H9 (cell line): ENCODE results near the gene ARSI. TPM values are rescaled to one million over a fixed set of nuclear protein-coding genes. Genes with fewer than 3 reads are reported as not detected.

Source experiments
- DNase-seq: peaks from one replicate; pipeline ENCODE4 v3.0.0-alpha.2; 2017
- H2AFZ ChIP-seq: one replicate; pipeline ENCODE4 v1.6.1; 2013; ENCODE audit warnings: mild to moderate bottlenecking, low read length, control low read depth, moderate library complexity
- H2AK5ac ChIP-seq: 2 replicates; pipeline ENCODE4 v1.6.1; 2013; ENCODE audit warnings: low read length, control low read depth, mixed read lengths; ENCODE audit not compliant: insufficient read length
- H2BK120ac ChIP-seq: one replicate; pipeline ENCODE4 v1.6.1; 2013; ENCODE audit warnings: low read depth, mild to moderate bottlenecking, low read length, control low read depth, inconsistent platforms; ENCODE audit not compliant: poor library complexity, severe bottlenecking
- H2BK12ac ChIP-seq: 2 replicates; pipeline ENCODE4 v1.6.1; 2013; ENCODE audit warnings: low read length, control low read depth, mixed read lengths, low read depth; ENCODE audit not compliant: insufficient read length
- H2BK15ac ChIP-seq: 2 replicates; pipeline ENCODE4 v1.6.1; 2013; ENCODE audit warnings: low read depth, low read length, control low read depth
- H2BK20ac ChIP-seq: one replicate; pipeline ENCODE4 v1.6.1; 2013; ENCODE audit warnings: low read depth, mild to moderate bottlenecking, low read length, control low read depth, inconsistent platforms; ENCODE audit not compliant: poor library complexity, severe bottlenecking
- H2BK5ac ChIP-seq: 2 replicates; pipeline ENCODE4 v1.6.1; 2013; ENCODE audit warnings: low read length, control low read depth, mixed read lengths; ENCODE audit not compliant: insufficient read length
- H3K14ac ChIP-seq: 2 replicates; pipeline ENCODE4 v1.6.1; 2013; ENCODE audit warnings: low read length, control low read depth; ENCODE audit not compliant: insufficient read depth
- H3K18ac ChIP-seq: 2 replicates; pipeline ENCODE4 v1.6.1; 2013; ENCODE audit warnings: low read depth, mild to moderate bottlenecking, mixed read lengths, low read length, control low read depth; ENCODE audit not compliant: insufficient read length
- H3K23ac ChIP-seq: 2 replicates; pipeline ENCODE4 v1.6.1; 2013; ENCODE audit warnings: low read length, control low read depth, mixed read lengths, low read depth; ENCODE audit not compliant: insufficient read length
- H3K23me2 ChIP-seq: 2 replicates; pipeline ENCODE4 v1.6.1; 2013; ENCODE audit warnings: low read depth, mild to moderate bottlenecking, mixed read lengths, low read length, control low read depth; ENCODE audit not compliant: insufficient read length, poor library complexity, severe bottlenecking
- H3K27ac ChIP-seq: 2 replicates; pipeline ENCODE4 v1.5.1; 2013; ENCODE audit warnings: low read length, control low read depth, mixed read lengths, low read depth; ENCODE audit not compliant: insufficient read length
- H3K27me3 ChIP-seq: 2 replicates; pipeline ENCODE4 v1.6.1; 2013; ENCODE audit warnings: low read length, control low read depth, inconsistent platforms; ENCODE audit not compliant: insufficient read depth
- H3K4ac ChIP-seq: 2 replicates; pipeline ENCODE4 v1.6.1; 2013; ENCODE audit warnings: low read depth, mild to moderate bottlenecking, control low read depth, inconsistent platforms, low read length, moderate library complexity
- H3K4me1 ChIP-seq: 2 replicates; pipeline ENCODE4 v1.6.1; 2013; ENCODE audit warnings: low read length, control low read depth, inconsistent platforms; ENCODE audit not compliant: insufficient read depth
- H3K4me2 ChIP-seq: 2 replicates; pipeline ENCODE4 v1.6.1; 2013; ENCODE audit warnings: low read length, control low read depth, mixed read lengths; ENCODE audit not compliant: insufficient read length, insufficient read depth
- H3K56ac ChIP-seq: 2 replicates; pipeline ENCODE4 v1.6.1; 2013; ENCODE audit warnings: low read depth, mild to moderate bottlenecking, mixed read lengths, low read length, control low read depth; ENCODE audit not compliant: insufficient read length
- H3K79me1 ChIP-seq: 2 replicates; pipeline ENCODE4 v1.6.1; 2013; ENCODE audit warnings: low read depth, mild to moderate bottlenecking, moderate library complexity, low read length, control low read depth, inconsistent platforms; ENCODE audit not compliant: insufficient read depth, poor library complexity, severe bottlenecking
- H3K79me2 ChIP-seq: 2 replicates; pipeline ENCODE4 v1.6.1; 2013; ENCODE audit warnings: low read length, control low read depth, inconsistent platforms; ENCODE audit not compliant: insufficient read depth
- H3K9ac ChIP-seq: 2 replicates; pipeline ENCODE4 v1.6.1; 2013; ENCODE audit warnings: low read length, control low read depth, mixed read lengths; ENCODE audit not compliant: insufficient read length; ENCODE audit errors: extremely low read depth
- H3K9me3 ChIP-seq: one replicate; pipeline ENCODE4 v1.6.1; 2013; ENCODE audit warnings: low read depth, low read length, inconsistent platforms; ENCODE audit not compliant: control insufficient read depth
- H3T11ph ChIP-seq: one replicate; pipeline ENCODE4 v1.6.1; 2013; ENCODE audit warnings: mild to moderate bottlenecking, low read length, control low read depth, inconsistent platforms
- H4K20me1 ChIP-seq: one replicate; pipeline ENCODE4 v1.6.1; 2013; ENCODE audit not compliant: control insufficient read depth, insufficient read length, insufficient read depth
- H4K5ac ChIP-seq: 2 replicates; pipeline ENCODE4 v1.6.1; 2013; ENCODE audit warnings: low read depth, mild to moderate bottlenecking, mixed read lengths, low read length, control low read depth; ENCODE audit not compliant: insufficient read length
- H4K8ac ChIP-seq: replicated peaks from 2 replicates; pipeline ENCODE4 v1.6.1; 2013; ENCODE audit warnings: low read length, control low read depth, mixed read lengths, low read depth; ENCODE audit not compliant: insufficient read length
- H4K91ac ChIP-seq: 2 replicates; pipeline ENCODE4 v1.6.1; 2013; ENCODE audit warnings: low read depth, mild to moderate bottlenecking, moderate library complexity, mixed read lengths, low read length, control low read depth; ENCODE audit not compliant: insufficient read length
- H3K27ac Mint-ChIP-seq, 3 experiments: 2 replicates in 2 of 3; 3 replicates in 1 of 3; pipeline ENCODE4 v1.8.0; 2020 to 2021; ENCODE audit warnings: mixed read lengths in 3 of 3, mild to moderate bottlenecking in 1 of 3, moderate library complexity in 1 of 3
- H3K27me3 Mint-ChIP-seq: 2 replicates; pipeline ENCODE4 v1.8.0; 2021; ENCODE audit warnings: low read depth, mild to moderate bottlenecking, moderate library complexity, mixed read lengths
- H3K36me3 Mint-ChIP-seq, 3 experiments: 2 replicates in 2 of 3; 3 replicates in 1 of 3; pipeline ENCODE4 v1.8.0; 2020 to 2021; ENCODE audit warnings: low read depth in 3 of 3, mixed read lengths in 3 of 3; ENCODE audit not compliant: insufficient read depth in 1 of 3
- H3K4me1 Mint-ChIP-seq, 2 experiments: 2 replicates each; pipeline ENCODE4 v1.8.0; 2020; ENCODE audit warnings: mixed read lengths in 2 of 2
- H3K4me3 Mint-ChIP-seq, 2 experiments: 2 replicates in 1 of 2; 3 replicates in 1 of 2; pipeline ENCODE4 v1.8.0; 2020 to 2021; ENCODE audit warnings: mild to moderate bottlenecking in 2 of 2, mixed read lengths in 2 of 2, moderate library complexity in 1 of 2
- H3K9me3 Mint-ChIP-seq, 2 experiments: 2 replicates in 1 of 2; 3 replicates in 1 of 2; pipeline ENCODE4 v1.8.0; 2020; ENCODE audit warnings: mild to moderate bottlenecking in 2 of 2, mixed read lengths in 2 of 2, moderate library complexity in 1 of 2
- CTCF ChIP-seq: fragments of 200-600 bp; sonication (generic); conservative IDR thresholded peaks from 3 replicates; pipeline ENCODE4 v1.8.0; 2021; ENCODE audit warnings: antibody characterized with exemption, mild to moderate bottlenecking
- WGBS: extraction: QIAGEN DNeasy Blood & Tissue Kit; methylation state at CpG from one replicate; pipeline ENCODE4 v1.1.7; 2013; ENCODE audit warnings: missing lambda C conversion rate, low lambda C conversion rate, mixed read lengths; ENCODE audit not compliant: insufficient read length; ENCODE audit errors: extremely low coverage; 5-methylcytosine and 5-hydroxymethylcytosine counted together
- total RNA-seq: library from RNA; stranded (reverse); gene quantifications from 2 replicates; pipeline ENCODE4 v1.2.1, GENCODE V29; 2021

ARSI gene
- total RNA-seq, 1 experiment from 2014 or later, result 1.7 TPM

- no peaks in the 10 kb centered on the region for H3K9me3 ChIP-seq
- H4K20me1 ChIP-seq, result no peaks in the 10 kb centered on the region
- H2AFZ ChIP-seq, result no peak overlapping the region
- Mint-ChIP-seq H3K27ac (no peak overlapping the region), H3K27me3 (no peaks in the 10 kb centered on the region; the same call in none of the 2 replicates), H3K9me3 (no peaks in the 10 kb centered on the region), H3K4me3 (no peak overlapping the region), H3K4me1 (peaks cover 15 to 20% of the 10 kb centered on the region in 2 experiments), H3K36me3 (no peaks in the 10 kb centered on the region)
- no peak overlapping the region for H2BK15ac ChIP-seq
- H2AK5ac ChIP-seq, result no peak overlapping the region
- H2BK5ac ChIP-seq, result no peak overlapping the region
- H3K23ac ChIP-seq, result no peak overlapping the region
- H3K27me3 ChIP-seq, result no peaks in the 10 kb centered on the region
- H4K8ac ChIP-seq, result no peak overlapping the region
- H3K79me1 ChIP-seq, result no peaks in the 10 kb centered on the region
- no peak overlapping the region for H3T11ph ChIP-seq
- H4K5ac ChIP-seq, result no peak overlapping the region
- H3K4ac ChIP-seq, result no peak overlapping the region
- no peak overlapping the region for H2BK120ac ChIP-seq
- no peak overlapping the region for H3K4me2 ChIP-seq
- H3K79me2 ChIP-seq, result no peaks in the 10 kb centered on the region
- H3K23me2 ChIP-seq, result no peaks in the 10 kb centered on the region
- H3K56ac ChIP-seq, result no peak overlapping the region
- no peak overlapping the region for H4K91ac ChIP-seq
- H3K4me1 ChIP-seq, result 0 out of 2 replicates have a peak, but pooled peaks cover 2% of the 10 kb centered on the region
- no peak for DNase-seq
- H2BK12ac ChIP-seq, result no peak overlapping the region
- H3K27ac ChIP-seq, result no peak overlapping the region
- H2BK20ac ChIP-seq, result no peak overlapping the region
- no peak overlapping the region for H3K14ac ChIP-seq
- H3K18ac ChIP-seq, result no peak overlapping the region
- WGBS, result no CpG with 5 or more reads among the region's 2 CpGs
- H3K9ac ChIP-seq, result no peak overlapping the region
- no peak for TF ChIP-seq CTCF
These were observed 17.4 kb upstream of the ARSI start for GRCh38 chr5:150320044-150320613.
